Liver (tissue), 9 donors: ENCODE measurements around the gene NSFL1C. TPM values are rescaled to one million over a fixed set of nuclear protein-coding genes. Genes with fewer than 3 reads are reported as not detected.

Experiments
- DNase-seq: peaks from one replicate; pipeline ENCODE4 v3.0.0-alpha.2; 2017; ENCODE audit warnings: low spot score
- H3K27ac ChIP-seq, 2 donors: one replicate each; pipeline ENCODE4 v1.7.0; 2013; ENCODE audit warnings: inconsistent platforms in 2 of 2, low read length in 2 of 2, control low read depth in 1 of 2, low read depth in 1 of 2, mild to moderate bottlenecking in 1 of 2
- H3K27me3 ChIP-seq, 4 donors: one replicate each; pipeline versions ENCODE4 v1.6.1 to v1.7.0; 2013; ENCODE audit warnings: low read length in 3 of 4, inconsistent platforms in 1 of 4, mild to moderate bottlenecking in 1 of 4, moderate library complexity in 1 of 4; ENCODE audit not compliant: control insufficient read depth in 4 of 4, insufficient read depth in 4 of 4
- H3K36me3 ChIP-seq, 4 donors: one replicate each; pipeline versions ENCODE4 v1.6.1 to v1.7.0; 2013; ENCODE audit warnings: low read length in 3 of 4, mild to moderate bottlenecking in 3 of 4, low read depth in 1 of 4, moderate library complexity in 1 of 4; ENCODE audit not compliant: control insufficient read depth in 4 of 4, insufficient read depth in 3 of 4
- H3K4me1 ChIP-seq, 4 donors: one replicate each; pipeline versions ENCODE4 v1.6.1 to v1.7.0; 2013; ENCODE audit warnings: low read length in 3 of 4, mild to moderate bottlenecking in 3 of 4, moderate library complexity in 1 of 4; ENCODE audit not compliant: control insufficient read depth in 4 of 4, insufficient read depth in 4 of 4
- H3K4me3 ChIP-seq, 3 donors: one replicate each; pipeline versions ENCODE4 v1.6.1 to v1.7.0; 2013; ENCODE audit warnings: low read length in 3 of 3, control low read depth in 1 of 3, low read depth in 1 of 3, mild to moderate bottlenecking in 1 of 3
- H3K9ac ChIP-seq, 2 donors: one replicate each; pipeline ENCODE4 v1.7.0; 2013; ENCODE audit warnings: low read length in 2 of 2, mild to moderate bottlenecking in 2 of 2, moderate library complexity in 2 of 2, control low read depth in 1 of 2, low read depth in 1 of 2
- H3K9me3 ChIP-seq, 4 donors: one replicate each; pipeline versions ENCODE4 v1.6.1 to v1.7.0; 2013; ENCODE audit warnings: low read length in 3 of 4; ENCODE audit not compliant: control insufficient read depth in 4 of 4
- EGR1 ChIP-seq, 2 donors: IDR thresholded peaks; 2 replicates each; pipeline ENCODE4 v1.6.1; 2016 to 2018; ENCODE audit warnings: antibody characterized with exemption in 2 of 2, low read depth in 2 of 2
- FOXA1 ChIP-seq: IDR thresholded peaks from 2 replicates; pipeline ENCODE4 v1.6.1; 2016; ENCODE audit warnings: antibody characterized with exemption
- FOXA2 ChIP-seq: IDR thresholded peaks from 2 replicates; pipeline ENCODE4 v1.6.1; 2016; ENCODE audit warnings: antibody characterized with exemption
- GABPA ChIP-seq, 2 donors: IDR thresholded peaks in 1 of 2; conservative IDR thresholded peaks in 1 of 2; 2 replicates each; pipeline ENCODE4 v1.6.1; 2016; ENCODE audit warnings: antibody characterized with exemption in 2 of 2, mild to moderate bottlenecking in 1 of 2, moderate library complexity in 1 of 2
- HNF4A ChIP-seq, 2 donors: conservative IDR thresholded peaks; 2 replicates each; pipeline ENCODE4 v1.6.1; 2016; ENCODE audit warnings: antibody characterized with exemption in 2 of 2, mild to moderate bottlenecking in 2 of 2
- HNF4G ChIP-seq: IDR thresholded peaks from 2 replicates; pipeline ENCODE4 v1.6.1; 2016; ENCODE audit warnings: antibody characterized with exemption
- JUND ChIP-seq, 2 donors: IDR thresholded peaks; 2 replicates each; pipeline ENCODE4 v1.6.1; 2016; ENCODE audit warnings: antibody characterized with exemption in 2 of 2
- NR2F2 ChIP-seq: IDR thresholded peaks from 2 replicates; pipeline ENCODE4 v1.6.1; 2016; ENCODE audit warnings: antibody characterized with exemption
- RAD21 ChIP-seq, 2 donors: IDR thresholded peaks; 2 replicates each; pipeline ENCODE4 v1.6.1; 2016; ENCODE audit warnings: antibody characterized with exemption in 2 of 2, mild to moderate bottlenecking in 2 of 2
- RXRA ChIP-seq, 2 donors: IDR thresholded peaks; 2 replicates each; pipeline ENCODE4 v1.6.1; 2017 to 2018; ENCODE audit warnings: antibody characterized with exemption in 2 of 2, mild to moderate bottlenecking in 1 of 2
- SP1 ChIP-seq: IDR thresholded peaks from 2 replicates; pipeline ENCODE4 v1.6.1; 2018; ENCODE audit warnings: antibody characterized with exemption, mild to moderate bottlenecking
- TAF1 ChIP-seq: conservative IDR thresholded peaks from 2 replicates; pipeline ENCODE4 v1.6.1; 2016; ENCODE audit warnings: antibody characterized with exemption, mild to moderate bottlenecking
- YY1 ChIP-seq: IDR thresholded peaks from 2 replicates; pipeline ENCODE4 v1.6.1; 2016; ENCODE audit warnings: antibody characterized with exemption, mild to moderate bottlenecking
- WGBS: extraction: QIAGEN DNeasy Blood & Tissue Kit; methylation state at CpG from one replicate; pipeline ENCODE4 v1.1.7; 2013; 5-methylcytosine and 5-hydroxymethylcytosine counted together
- polyA plus RNA-seq, 2 donors: library from polyadenylated mRNA; stranded (reverse) in 1 of 2; unstranded in 1 of 2; fragments of 200-250 nt in 1 of 2; fragments of >200 nt in 1 of 2; fragmentation: Nextera tagmentation in 1 of 2; extraction: Ambion mirVana in 1 of 2; gene quantifications; one replicate each; pipeline versions ENCODE4 v1.2.1 to v1.2.3, GENCODE V29; 2013 to 2015
- total RNA-seq, 2 donors: library from RNA; depleted of rRNA; stranded (reverse); fragments of >200 nt; gene quantifications; one replicate each; pipeline ENCODE4 v1.2.3, GENCODE V29; 2014
- TF ChIP-seq, protein P1 (sequence below): IDR thresholded peaks from 2 replicates; pipeline ENCODE4 v1.6.1; 2016; ENCODE audit warnings: antibody characterized with exemption
- TF ChIP-seq, protein P2 (sequence below): IDR thresholded peaks from 2 replicates; pipeline ENCODE4 v1.6.1; 2016; ENCODE audit warnings: antibody characterized with exemption, mild to moderate bottlenecking
- TF ChIP-seq, protein P3 (sequence below): IDR thresholded peaks from 2 replicates; pipeline ENCODE4 v1.6.1; 2016; ENCODE audit warnings: antibody characterized with exemption
- TF ChIP-seq, protein P4 (sequence below): fragments of 150-350 bp; IDR thresholded peaks from 2 replicates; pipeline ENCODE4 v1.5.1; 2017; ENCODE audit warnings: improper control_type of control experiment, low read depth, low read length; ENCODE audit not compliant: missing input control
- donor health status: healthy.
- donor health status: healthy.
- donor health status: healthy.
- donor health status: healthy.
- donor health status: healthy.

NSFL1C gene
- total and polyA plus RNA-seq, 4 donors: 13.7 to 49.0 (median 34.7) TPM

DNA sequence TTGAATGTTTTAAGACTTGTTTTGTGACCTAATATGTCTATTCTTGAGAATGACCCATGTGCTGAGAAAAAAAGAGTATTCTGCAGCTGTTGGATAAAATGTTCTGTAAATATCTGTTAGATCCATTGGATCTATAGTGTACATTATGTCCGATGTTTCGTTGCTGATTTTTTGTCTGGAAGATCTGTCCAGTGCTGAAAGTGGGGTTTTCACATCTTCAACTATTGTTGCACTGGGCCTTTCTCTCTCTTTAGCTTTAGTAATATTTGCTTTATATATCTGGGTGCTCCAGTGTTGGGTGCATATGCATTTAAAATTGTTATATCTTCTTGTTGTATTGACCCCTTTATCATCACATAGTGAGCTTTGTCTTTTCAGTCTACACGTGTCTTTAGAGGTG is 30.3 kb upstream of the NSFL1C start (continued):
- TF ChIP-seq EGR1 (IDR thresholded peaks at IDR 0.05; ENCODE audit: low read depth in 2 of 2): no peak
- no peak for TF ChIP-seq RAD21 (IDR thresholded peaks at IDR 0.05)

DNA sequence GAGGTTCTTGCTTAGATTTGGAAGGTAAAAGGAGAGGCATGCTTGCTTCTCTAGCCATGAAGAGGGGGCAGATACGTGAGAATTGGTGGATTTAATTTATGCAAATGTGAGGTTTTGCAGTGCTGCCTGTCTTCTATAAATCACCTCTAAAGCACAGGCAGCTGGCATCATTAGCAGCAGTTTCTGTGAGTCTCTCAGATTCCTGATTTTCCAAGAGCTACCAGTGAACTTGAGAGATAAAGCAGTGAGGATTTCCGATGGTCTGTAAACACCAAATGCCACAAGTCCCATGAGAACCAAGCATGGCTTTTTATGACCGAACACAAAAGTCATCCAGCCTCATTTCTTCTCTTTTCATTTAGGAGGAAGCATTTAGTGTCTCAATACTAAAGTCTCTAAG is 27.8 kb upstream of the NSFL1C start:
- Histone ChIP-seq H3K4me1 (no peaks in the 10 kb centered on the region), H3K36me3 (no peaks in the 10 kb centered on the region), H3K9me3 (no peaks in the 10 kb centered on the region), H3K27me3 (no peaks in the 10 kb centered on the region), H3K4me3 (no peak overlapping the region), H3K9ac (no peak overlapping the region), H3K27ac (no peak overlapping the region)
- WGBS: 30% methylated on average over 3 of the region's 3 CpGs
- DNase-seq: no peak
- TF ChIP-seq, protein P1, sequence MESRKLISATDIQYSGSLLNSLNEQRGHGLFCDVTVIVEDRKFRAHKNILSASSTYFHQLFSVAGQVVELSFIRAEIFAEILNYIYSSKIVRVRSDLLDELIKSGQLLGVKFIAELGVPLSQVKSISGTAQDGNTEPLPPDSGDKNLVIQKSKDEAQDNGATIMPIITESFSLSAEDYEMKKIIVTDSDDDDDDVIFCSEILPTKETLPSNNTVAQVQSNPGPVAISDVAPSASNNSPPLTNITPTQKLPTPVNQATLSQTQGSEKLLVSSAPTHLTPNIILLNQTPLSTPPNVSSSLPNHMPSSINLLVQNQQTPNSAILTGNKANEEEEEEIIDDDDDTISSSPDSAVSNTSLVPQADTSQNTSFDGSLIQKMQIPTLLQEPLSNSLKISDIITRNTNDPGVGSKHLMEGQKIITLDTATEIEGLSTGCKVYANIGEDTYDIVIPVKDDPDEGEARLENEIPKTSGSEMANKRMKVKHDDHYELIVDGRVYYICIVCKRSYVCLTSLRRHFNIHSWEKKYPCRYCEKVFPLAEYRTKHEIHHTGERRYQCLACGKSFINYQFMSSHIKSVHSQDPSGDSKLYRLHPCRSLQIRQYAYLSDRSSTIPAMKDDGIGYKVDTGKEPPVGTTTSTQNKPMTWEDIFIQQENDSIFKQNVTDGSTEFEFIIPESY: no peak
- TF ChIP-seq HNF4A (conservative IDR thresholded peaks at IDR 0.05) (no peak), NR2F2 (no peak), JUND (IDR thresholded peaks at IDR 0.05) (no peak), RXRA (IDR thresholded peaks at IDR 0.05) (no peak), GABPA (IDR thresholded peaks at IDR 0.05 in 1 of 2, conservative IDR thresholded peaks at IDR 0.05 in 1 of 2) (no peak), RAD21 (IDR thresholded peaks at IDR 0.05) (no peak), TAF1 (no peak), SP1 (no peak), FOXA2 (no peak), FOXA1 (no peak), EGR1 (IDR thresholded peaks at IDR 0.05; ENCODE audit: low read depth in 2 of 2) (no peak), HNF4G (no peak), YY1 (no peak)
- TF ChIP-seq, protein P2, sequence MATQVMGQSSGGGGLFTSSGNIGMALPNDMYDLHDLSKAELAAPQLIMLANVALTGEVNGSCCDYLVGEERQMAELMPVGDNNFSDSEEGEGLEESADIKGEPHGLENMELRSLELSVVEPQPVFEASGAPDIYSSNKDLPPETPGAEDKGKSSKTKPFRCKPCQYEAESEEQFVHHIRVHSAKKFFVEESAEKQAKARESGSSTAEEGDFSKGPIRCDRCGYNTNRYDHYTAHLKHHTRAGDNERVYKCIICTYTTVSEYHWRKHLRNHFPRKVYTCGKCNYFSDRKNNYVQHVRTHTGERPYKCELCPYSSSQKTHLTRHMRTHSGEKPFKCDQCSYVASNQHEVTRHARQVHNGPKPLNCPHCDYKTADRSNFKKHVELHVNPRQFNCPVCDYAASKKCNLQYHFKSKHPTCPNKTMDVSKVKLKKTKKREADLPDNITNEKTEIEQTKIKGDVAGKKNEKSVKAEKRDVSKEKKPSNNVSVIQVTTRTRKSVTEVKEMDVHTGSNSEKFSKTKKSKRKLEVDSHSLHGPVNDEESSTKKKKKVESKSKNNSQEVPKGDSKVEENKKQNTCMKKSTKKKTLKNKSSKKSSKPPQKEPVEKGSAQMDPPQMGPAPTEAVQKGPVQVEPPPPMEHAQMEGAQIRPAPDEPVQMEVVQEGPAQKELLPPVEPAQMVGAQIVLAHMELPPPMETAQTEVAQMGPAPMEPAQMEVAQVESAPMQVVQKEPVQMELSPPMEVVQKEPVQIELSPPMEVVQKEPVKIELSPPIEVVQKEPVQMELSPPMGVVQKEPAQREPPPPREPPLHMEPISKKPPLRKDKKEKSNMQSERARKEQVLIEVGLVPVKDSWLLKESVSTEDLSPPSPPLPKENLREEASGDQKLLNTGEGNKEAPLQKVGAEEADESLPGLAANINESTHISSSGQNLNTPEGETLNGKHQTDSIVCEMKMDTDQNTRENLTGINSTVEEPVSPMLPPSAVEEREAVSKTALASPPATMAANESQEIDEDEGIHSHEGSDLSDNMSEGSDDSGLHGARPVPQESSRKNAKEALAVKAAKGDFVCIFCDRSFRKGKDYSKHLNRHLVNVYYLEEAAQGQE: no peak
- TF ChIP-seq, protein P3, sequence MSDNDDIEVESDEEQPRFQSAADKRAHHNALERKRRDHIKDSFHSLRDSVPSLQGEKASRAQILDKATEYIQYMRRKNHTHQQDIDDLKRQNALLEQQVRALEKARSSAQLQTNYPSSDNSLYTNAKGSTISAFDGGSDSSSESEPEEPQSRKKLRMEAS: no peak
- TF ChIP-seq, protein P4, sequence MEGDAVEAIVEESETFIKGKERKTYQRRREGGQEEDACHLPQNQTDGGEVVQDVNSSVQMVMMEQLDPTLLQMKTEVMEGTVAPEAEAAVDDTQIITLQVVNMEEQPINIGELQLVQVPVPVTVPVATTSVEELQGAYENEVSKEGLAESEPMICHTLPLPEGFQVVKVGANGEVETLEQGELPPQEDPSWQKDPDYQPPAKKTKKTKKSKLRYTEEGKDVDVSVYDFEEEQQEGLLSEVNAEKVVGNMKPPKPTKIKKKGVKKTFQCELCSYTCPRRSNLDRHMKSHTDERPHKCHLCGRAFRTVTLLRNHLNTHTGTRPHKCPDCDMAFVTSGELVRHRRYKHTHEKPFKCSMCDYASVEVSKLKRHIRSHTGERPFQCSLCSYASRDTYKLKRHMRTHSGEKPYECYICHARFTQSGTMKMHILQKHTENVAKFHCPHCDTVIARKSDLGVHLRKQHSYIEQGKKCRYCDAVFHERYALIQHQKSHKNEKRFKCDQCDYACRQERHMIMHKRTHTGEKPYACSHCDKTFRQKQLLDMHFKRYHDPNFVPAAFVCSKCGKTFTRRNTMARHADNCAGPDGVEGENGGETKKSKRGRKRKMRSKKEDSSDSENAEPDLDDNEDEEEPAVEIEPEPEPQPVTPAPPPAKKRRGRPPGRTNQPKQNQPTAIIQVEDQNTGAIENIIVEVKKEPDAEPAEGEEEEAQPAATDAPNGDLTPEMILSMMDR: no peak
